ENCODE results near the gene CDH4.

The CDH4 gene

DNA sequence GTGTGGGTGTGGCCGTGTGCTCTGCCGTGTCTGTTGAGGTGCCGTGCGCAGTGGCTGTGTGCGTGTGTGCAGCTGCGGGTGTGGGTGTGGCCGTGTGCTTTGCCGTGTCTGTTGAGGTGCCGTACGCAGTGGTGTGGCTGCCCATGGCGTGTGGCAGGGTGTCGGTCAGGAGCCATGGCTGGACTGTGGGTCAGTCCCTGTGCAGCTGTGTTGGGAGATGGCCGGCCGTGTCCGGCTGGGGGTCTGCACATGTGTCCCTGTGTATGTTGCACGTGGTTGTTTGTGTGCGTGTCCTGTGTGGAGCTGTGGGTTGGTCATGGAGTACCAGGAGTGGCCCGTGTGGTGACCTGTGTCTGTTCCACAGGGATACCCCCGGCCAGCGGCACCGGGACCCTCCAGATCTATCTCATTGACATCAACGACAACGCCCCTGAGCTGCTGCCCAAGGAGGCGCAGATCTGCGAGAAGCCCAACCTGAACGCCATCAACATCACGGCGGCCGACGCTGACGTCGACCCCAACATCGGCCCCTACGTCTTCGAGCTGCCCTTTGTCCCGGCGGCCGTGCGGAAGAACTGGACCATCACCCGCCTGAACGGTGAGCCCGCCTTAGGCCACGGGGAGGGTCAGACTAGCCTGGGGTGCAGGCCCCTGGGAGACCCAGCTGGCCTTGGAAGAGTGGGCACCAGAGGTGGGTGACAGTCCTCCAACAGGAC, 675.9 kb downstream of the CDH4 start:
- no peak for FAIRE-seq

DNA sequence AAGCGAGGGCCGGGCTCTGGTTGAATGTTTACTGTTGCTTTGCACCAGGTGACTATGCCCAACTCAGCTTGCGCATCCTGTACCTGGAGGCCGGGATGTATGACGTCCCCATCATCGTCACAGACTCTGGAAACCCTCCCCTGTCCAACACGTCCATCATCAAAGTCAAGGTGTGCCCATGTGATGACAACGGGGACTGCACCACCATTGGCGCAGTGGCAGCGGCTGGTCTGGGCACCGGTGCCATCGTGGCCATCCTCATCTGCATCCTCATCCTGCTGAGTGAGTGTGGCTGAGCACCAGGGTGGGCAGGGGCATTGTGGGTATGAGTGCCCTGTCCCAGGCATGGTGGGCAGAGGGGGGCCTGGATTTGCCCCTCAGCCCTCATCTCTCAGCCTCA, 677.5 kb downstream of the CDH4 start:
- no peak for FAIRE-seq

DNA sequence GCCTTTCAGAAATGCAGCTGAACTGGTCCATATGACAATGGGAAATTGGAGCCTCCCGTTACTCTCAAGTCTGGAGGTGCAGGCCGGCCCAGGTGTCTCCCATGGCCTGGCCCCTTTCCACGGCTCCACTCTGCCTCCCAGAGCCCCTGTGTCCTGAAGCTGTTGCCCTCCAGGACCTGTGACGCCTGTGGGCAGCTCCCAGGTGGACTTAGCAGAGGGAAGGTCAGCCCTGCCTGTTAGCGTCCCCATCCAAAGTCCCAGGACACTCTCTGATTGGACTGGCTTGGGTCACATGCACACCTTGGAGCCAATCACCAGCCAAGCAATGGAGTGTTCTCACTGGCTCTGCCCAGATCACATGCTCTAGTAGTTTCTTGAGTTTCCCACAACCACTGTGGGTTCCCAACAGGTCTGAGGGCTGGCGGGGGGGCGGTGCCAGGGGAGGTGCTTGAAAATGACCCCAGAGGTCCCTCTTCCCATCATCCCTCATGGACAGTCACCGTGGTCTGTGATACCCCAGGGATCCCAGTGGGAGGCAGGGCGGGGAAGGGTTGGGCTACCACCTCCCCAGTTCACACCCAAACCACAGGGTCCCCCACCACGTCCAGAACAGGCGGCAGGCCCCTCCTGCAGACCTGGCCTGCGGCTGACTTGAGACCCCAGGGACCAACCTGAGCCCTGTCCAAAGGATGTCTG, 678.1 kb downstream of the CDH4 start:
- FAIRE-seq, result no peak

DNA sequence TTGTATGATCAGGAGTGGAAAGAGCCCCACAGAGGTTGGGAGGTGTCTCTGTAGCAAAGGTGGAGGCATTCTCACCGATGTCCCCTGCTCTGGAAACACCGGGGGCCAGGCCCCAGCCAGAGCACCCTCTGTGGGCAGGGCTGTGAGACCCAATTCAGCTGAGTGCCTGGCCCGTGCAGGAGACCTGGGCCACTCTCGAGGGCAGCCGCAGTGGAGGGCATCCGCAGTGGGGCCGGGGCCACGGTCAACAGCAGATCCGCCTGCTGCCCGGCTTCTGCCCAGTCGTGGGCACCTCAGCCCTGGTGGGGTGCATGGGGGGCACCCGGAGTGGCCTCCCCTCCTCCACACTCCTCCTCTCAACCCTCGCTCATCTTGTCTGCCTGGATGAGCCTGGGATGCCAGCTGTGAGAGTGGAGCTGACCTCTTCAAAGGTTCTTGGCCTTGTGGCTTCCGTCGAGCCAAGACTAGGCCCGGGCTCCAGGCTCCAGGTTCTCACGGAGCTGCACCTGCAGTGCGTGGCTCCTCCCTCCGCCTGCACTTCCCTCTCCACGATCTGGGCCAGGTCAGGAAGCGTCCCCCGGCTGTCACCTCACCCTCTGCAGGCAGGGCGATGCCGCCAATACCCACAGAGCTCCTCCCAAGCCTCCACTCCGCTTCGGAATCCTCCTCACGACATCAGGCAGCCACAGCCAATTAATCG, 678.9 kb downstream of the CDH4 start:
- no peak for FAIRE-seq

DNA sequence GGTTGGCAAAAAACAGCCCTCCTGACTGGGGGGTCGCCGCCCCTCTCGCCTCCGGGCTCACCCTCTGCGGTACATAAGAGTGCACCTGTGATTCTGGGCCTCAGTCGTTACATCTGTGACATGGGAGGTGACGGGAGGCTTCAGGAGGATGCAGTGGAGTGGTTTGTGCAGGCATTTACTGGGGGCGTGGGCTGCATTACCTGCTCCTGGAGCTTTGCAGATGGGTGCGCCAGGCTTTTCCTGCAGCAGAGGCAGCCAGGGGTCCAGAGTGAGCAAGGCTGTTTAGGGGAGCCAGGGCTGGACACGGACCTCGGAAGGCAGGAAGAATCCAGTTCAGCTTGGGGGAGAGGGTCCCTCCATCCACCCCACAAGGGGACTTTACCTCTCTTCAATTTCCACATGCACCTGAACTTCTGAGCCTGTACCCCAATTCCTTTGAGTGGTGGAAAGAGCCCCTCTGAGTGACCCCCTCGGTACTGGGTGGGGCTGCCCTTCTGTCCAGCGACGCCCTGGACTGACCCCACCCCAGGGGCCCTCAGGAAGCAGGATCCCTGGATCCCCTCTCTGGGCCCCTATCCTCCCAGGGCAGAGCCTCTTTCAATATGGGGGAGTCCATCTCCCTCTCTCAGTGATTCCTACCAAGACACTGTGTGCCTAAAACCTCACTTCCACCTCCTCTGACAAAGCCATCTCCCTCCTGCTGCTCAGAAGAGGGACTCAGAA, 679.6 kb downstream of the CDH4 start:
- no peak for FAIRE-seq

DNA sequence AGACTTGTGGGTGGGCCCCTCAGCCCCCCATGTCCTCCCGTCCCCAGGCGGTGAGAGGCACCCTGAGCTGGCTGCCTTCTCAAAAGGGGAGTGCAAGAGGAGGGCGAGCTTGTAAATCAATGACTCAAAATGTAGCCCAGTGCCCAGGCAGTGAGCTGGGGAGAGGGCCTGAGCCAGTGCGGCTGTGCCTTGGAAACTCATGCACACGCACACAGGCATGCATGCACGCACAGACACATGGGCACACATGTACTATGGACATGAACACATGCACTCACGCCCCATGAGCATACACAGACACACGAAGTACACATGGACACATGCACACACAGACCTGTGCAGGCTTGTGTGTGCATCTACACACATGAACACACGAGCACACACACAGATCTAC, 680.1 kb downstream of the CDH4 start:
- FAIRE-seq, result no peak

DNA sequence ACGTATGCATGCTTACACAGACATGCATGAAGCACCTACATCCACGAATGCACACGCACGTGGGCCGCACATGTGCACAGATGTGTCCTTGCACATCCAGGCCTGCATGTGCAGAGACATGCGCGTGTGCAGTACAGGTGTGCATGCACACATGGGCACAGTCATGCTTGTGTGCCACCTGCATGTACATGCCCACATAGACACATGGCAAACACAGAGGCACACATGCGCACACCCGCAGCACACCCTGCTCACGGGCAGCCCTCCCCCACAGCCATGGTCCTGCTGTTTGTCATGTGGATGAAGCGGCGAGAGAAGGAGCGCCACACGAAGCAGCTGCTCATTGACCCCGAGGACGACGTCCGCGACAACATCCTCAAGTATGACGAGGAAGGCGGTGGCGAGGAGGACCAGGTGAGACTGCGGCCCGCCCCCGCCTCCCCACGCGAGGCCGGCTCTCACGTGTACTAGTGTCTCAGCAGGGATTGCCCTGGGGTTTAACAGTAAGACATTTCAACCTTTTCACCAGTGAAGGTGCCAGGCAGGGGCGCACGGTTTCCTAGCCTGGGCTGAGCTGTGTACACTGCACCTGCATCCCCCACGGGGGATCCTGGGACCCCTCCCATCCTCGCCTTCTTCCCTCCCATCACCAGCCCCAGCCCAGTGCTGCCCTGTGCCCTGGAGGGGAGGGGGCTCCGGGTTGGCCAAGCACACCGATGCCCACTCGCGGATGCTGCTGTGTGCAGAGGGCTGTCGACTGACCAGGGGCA, 680.8 kb downstream of the CDH4 start:
- FAIRE-seq, result no peak

DNA sequence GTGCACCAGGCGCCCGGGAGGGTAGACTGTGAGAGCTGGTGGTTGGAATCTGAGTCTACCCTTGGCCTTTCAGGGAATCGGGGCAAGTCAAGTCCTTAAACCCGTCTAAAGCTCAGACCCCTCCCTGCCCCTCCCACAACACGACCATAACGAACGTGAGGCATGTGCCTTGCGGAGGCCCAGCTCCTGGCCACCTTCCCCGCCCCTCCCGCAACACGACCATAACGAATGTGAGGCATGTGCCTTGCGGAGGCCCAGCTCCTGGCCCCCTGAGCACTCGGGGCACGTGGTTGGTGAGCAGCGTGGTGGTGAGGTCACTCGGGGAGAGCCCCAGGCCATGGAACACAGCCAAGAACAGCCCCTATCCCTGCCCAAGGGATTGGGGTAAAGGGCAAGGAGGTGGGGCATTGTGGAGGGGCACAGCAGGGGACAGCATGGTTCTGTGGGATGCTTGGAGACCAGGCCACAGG, 681.5 kb downstream of the CDH4 start:
- FAIRE-seq, result no peak

DNA sequence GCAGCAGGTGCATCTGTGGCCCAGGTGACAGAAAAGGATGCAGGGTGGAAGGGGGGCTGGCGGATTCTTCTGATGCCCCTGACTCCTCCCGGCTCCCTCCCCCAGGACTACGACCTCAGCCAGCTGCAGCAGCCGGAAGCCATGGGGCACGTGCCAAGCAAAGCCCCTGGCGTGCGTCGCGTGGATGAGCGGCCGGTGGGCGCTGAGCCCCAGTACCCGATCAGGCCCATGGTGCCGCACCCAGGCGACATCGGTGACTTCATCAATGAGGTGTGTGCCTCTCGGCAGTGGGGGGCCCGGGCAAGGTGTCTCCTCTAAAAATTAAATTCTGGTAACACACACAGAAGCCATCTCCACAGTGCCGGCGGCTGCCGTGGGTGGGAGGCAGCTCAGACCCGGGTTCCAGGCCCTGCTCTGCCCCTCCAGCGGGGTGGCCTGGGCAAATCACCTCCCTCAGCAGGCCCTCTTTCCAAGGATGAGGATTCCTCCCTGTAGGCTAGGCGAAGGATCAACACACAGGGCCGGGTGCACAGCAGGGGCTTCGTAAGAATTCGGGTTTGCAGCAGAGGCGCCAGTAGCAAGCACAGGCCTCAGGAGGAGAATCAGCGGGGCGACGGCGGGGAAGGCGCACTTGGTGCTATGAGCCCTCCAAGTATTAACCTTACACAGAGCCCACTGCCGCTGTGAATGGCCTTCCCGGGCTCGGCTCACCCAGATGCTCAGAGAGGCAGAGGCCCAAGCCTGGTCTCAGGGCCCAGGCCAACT, 682.1 kb downstream of the CDH4 start:
- FAIRE-seq, result no peak

DNA sequence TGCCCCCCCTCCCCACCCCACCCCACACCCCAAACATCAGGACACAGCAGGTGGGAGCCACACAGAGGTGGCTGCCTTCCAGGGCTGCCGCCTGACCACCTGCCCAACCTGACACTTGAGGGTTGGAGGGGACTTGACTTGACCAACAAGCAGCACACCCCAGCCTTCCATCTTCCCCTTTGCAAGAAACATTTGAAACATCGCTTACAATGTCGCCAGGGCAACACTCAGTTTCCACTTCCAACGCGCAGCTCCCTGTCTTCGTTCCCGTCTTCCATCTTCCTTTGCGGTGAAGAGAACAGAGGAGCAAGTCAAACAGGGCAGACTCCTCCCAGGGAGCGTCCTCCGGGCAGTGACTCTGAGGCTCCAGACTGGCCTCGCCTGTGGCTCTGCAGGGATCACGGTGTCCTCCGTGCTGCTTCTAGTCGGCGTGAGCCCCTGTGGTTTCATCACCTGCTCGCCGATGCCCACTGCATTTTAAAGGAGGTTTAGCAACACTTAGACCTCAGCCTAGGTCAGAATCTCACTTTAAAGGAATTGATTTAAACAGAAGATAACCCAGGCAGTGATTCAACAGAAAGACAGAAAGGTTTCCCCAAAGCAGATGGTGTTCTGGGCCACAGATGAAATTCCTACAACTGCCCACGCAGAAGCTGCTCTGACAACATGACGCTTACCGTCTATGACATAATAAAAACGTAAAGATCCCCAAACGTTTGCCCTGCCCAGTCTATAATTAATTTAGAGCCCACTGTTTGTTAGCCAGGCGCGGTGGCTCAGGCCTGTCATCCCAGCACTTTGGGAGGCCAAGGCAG, 682.9 kb downstream of the CDH4 start:
- FAIRE-seq, result no peak

DNA sequence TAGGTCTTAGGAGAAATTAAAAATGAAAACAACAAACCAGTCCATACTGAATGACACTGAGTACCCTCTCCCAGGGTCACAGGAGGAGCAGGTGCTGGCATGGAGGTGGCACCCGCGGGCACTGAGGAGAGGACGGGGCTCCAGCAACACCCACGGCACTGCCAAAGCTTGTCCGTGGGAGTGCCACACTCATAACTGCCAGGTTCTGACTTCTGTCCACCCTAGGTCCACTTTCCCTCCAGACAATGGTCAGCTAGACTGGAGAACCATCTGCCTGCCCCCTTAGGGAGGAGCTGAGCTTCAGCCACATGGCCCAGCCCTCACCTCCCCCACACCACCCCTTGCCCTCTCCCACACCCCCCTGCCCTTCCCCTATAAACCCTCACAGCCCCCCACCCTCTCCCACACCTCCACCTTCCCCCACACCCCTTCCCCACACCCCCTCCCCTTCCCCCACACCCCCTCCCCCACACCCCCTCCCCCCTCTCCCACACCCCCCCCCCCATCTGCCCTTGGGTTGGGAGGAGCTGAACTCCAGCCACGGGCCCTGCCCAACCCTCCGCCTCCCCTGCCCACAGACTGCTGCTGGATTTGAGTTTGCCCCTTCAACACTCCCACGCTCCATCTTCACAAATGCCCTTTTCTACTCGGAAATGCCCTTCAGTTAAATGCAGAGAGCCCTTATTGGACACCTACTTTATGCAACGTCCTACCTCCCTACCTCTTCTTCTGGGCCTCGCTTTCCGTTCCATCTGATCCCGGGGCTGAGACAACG, 684.1 kb downstream of the CDH4 start:
- FAIRE-seq, result no peak

DNA sequence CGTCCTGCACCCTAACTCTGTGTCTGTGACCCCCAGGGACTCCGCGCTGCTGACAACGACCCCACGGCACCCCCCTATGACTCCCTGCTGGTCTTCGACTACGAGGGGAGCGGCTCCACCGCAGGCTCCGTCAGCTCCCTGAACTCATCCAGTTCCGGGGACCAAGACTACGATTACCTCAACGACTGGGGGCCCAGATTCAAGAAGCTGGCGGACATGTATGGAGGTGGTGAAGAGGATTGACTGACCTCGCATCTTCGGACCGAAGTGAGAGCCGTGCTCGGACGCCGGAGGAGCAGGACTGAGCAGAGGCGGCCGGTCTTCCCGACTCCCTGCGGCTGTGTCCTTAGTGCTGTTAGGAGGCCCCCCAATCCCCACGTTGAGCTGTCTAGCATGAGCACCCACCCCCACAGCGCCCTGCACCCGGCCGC, 684.7 kb downstream of the CDH4 start:
- FAIRE-seq, result no peak

DNA sequence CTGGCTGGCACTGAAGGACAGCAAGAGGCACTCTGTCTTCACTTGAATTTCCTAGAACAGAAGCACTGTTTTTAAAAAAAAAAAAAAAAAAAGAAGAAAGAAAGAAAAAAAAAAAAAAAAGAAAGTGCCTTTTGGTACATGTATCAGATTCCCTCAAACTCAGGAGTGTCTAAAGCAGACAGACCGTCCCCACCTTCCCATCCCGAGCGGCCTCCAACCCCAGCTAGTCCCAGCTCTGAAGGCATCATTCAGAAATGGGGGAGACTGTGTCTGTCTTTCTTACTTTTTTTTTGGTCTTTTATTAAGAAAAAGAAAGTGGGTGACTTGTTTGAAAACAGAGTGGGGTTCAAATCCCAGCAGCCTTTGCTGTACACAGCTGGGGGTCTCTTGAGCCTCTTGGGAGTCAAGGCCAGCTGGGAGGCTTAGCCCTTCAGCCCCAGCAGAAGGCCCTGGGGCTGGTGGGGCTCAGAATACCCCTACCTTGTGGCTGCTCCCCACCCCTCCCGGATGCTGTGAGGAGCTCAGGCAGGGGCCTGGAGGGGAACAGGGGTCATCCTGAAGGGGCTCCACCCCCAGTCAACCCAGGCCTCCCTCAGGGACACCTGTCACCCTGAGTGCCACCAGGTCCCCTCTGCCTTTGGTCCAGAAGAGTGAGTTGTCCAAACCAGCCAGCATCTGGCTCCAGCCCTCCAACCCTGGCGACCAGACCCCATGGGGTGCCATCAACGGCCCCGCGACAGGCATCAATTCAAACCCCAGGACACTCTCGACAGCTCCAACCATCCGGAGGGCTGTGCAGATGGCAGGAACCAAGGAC, 685.3 kb downstream of the CDH4 start:
- FAIRE-seq, result no peak

DNA sequence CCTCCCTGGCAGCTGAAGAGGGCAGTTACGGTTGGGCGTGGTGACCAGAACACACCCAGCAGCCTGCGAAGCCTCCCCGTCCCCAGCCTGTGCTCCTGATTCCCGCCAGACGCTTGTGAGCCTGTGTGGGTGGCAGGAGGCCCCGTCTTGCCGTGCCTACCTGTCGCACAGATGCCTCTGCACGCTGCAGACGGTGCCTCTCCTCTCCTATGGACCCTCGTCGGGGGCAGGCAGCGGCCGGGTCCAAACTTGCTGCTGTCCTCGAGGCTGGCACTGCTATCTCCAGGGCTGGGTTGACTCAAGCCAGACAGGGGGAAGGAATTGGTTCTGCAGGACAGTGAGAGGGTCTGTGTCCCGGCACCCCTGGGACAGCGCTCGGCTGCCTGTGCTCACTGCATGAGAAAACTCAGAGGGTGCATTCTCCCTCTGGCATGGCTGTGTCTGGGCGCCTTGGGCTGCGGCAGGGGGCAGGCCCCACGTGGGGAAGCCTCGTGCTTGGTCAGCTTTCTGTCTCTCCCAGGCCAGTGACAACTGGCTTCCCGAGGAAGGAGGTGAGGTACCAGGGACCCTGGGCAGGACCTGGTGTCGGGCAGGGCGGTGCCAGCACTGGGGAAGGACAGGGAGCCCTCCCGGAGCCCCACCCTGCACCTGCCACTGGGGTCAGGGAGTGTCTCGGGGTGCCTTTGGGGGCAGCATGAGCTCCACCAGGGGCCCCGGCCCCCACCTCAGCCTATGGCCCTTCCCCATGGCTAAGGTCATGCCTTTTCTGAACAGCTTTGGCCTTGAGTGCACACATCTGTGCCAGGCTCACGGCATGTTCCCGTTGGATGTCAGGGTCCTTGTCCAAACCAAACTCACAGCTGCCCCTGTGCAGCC, 686.1 kb downstream of the CDH4 start:
- no peak for FAIRE-seq

DNA sequence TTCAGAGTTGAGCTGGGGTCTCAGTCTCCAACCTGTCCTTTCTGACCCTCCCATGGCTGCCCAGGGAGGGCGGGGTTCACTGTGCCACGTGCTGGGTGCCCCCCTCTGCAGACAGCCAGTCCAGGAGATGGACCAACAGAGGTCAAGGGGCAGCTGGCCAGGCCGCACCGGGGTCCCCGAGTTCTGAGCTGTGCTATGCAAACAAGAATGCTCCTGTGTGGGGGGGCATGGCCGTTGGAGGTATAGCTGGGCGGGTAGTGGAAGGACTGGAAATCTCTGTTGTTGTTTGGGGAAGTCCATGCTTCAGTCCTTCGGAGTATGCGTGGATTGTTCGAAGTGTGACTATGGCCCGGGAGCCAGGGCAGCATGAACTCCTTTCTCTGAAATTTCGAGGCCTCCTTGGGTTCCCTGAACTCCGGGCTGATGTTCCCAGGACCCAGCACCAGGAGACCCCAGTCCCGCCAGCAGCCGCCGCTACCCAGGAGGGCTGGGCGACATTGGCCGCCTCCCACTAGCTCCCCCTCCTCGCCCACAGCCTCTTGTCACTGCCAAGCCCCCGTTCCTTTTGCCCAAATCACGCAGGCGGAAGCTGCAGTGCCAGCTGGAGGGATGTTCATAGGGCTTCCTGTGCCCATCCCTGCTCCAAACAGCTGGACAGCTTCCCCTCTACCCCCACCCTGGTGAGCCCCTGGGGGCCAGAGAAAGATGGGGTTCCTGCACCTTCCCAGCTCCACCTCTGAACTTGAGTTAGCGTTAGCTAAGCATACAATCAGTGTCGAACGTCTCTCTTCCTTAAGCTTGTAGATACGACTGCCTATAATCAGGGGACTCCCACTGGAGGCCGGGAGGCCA, 687.0 kb downstream of the CDH4 start:
- FAIRE-seq, result no peak

DNA sequence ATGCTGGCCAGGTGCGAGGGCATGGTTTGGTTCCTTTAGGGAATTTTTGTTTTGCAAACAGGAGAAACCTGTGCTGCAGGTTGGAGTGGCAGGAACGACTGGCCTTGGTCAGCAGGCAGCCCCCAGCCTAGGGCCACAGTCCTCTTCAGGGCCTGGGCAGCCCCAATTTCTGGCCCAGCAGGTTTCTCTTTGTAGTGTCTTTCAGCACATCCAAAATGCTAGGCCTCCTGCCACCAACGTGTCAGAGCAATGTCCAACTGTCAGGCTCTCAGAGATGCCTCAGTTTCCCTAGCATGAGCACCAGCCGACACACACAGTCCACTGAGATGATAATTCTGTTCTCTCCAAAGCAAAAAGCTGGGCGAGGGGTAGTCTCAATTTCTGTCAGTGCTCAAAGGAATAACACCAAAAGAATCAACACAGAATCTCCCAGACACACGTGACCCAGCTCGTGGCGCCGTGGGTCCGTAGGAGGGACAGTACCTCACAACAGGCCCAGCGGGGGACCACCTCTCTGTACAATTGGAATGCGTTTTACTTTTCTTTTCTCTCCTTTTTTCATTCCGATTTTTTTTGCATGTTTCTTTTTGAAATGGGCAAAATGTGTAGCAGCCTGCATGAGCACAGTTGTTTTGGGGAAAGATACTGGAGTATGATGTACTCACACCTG, 687.8 kb downstream of the CDH4 start:
- no peak for FAIRE-seq
